Liver (tissue), 3 donors: ENCODE measurements around the gene MAP1A.

Experiments used
- CTCF ChIP-seq: fragments of 150-350 bp; IDR thresholded peaks from 2 replicates; pipeline ENCODE4 v1.5.1; 2017; ENCODE audit warnings: improper control_type of control experiment, low read depth, low read length; ENCODE audit not compliant: missing input control
- GABPA ChIP-seq, 2 donors: IDR thresholded peaks in 1 of 2; conservative IDR thresholded peaks in 1 of 2; 2 replicates each; pipeline ENCODE4 v1.6.1; 2016; ENCODE audit warnings: antibody characterized with exemption in 2 of 2, mild to moderate bottlenecking in 1 of 2, moderate library complexity in 1 of 2
- donor health status: healthy.
- donor health status: healthy.

GRCh38 chr15:43508421-43508820, 9.0 kb upstream of the MAP1A start:
- TF ChIP-seq CTCF (no peak), GABPA (IDR thresholded peaks at IDR 0.05 in 1 of 2, conservative IDR thresholded peaks at IDR 0.05 in 1 of 2) (no peak)
